Prostate gland (tissue), 2 donors: Measurements from ENCODE around the gene SLC25A11. TPM values are rescaled to one million over a fixed set of nuclear protein-coding genes. Genes with fewer than 3 reads are reported as not detected.

Experiments
- DNase-seq: peaks from one replicate; pipeline ENCODE4 v3.0.0-alpha.2; 2019; ENCODE audit warnings: low spot score
- H3K27ac ChIP-seq, 2 donors: fragments of 200-600 bp; sonication (generic); 2 replicates each; pipeline ENCODE4 v1.5.1; 2017 to 2019
- H3K27me3 ChIP-seq: fragments of 200-600 bp; sonication (generic); replicated peaks from 2 replicates; pipeline ENCODE4 v1.5.1; 2019; ENCODE audit not compliant: insufficient read depth
- H3K36me3 ChIP-seq, 2 donors: fragments of 200-600 bp; sonication (generic); 1 replicate in 1 of 2; 2 replicates in 1 of 2; pipeline versions ENCODE4 v1.5.1 to v1.8.1; 2017 to 2019
- H3K4me1 ChIP-seq: fragments of 200-600 bp; sonication (generic); replicated peaks from 2 replicates; pipeline ENCODE4 v1.5.1; 2019
- H3K4me3 ChIP-seq, 2 donors: fragments of 200-600 bp; sonication (generic); 2 replicates each; pipeline ENCODE4 v1.5.1; 2017 to 2019
- H3K9me3 ChIP-seq: fragments of 200-600 bp; sonication (generic); 2 replicates; pipeline ENCODE4 v1.5.1; 2017
- CTCF ChIP-seq, 4 experiments: fragments of 200-600 bp in 2 of 4; fragments of 450-650 bp in 2 of 4; sonication (generic) in 2 of 4; IDR thresholded peaks; 1 replicate in 3 of 4; 2 replicates in 1 of 4; pipeline ENCODE4 v1.5.1; 2016 to 2019; ENCODE audit warnings: antibody characterized with exemption in 4 of 4, mild to moderate bottlenecking in 2 of 4, moderate library complexity in 2 of 4
- POLR2A ChIP-seq: fragments of 450-650 bp; IDR thresholded peaks from one replicate; pipeline ENCODE4 v1.6.1; 2016; ENCODE audit warnings: antibody characterized with exemption, mild to moderate bottlenecking
- POLR2AphosphoS5 ChIP-seq: sonication (generic); formaldehyde crosslinking; IDR thresholded peaks from one replicate; pipeline ENCODE4 v1.6.1; 2017; ENCODE audit warnings: antibody characterized with exemption
- WGBS: methylation state at CpG from one replicate; pipeline ENCODE4 v1.1.5; 2018; 5-methylcytosine and 5-hydroxymethylcytosine counted together
- intact Hi-C: fragments of 100-400 bp; cut with DNase I; formaldehyde crosslinking; loops from one replicate; pipeline ENCODE4 v1.14.2; 2022
- total RNA-seq, 2 donors: library from RNA; depleted of rRNA; stranded (reverse); fragments of >200 nt; gene quantifications; one replicate each; pipeline ENCODE4 v1.1.0, GENCODE V29; 2016

SLC25A11 gene
- total RNA-seq, 2 donors from 2014 or later, result 40.5 to 68.0 TPM

DNA sequence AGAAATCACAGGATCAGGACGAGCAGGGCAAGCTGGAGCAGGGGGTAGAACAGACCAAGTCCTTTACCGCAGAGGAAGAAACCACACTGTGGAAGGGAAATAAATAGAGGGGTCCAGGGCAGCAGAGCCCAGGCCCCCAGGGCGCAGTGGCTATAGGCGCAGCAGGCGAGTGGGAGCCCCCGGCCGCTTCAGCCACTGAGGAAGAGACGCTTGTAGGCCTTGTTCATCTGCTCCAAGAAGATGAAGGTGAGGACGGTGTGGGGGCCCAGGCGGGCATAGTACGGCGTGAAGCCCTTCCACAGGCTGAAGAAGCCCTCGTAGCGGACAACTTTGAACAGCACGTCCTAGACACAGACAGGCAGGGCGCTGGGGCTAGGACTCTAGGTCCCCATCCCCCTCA is 2.3 kb downstream of the SLC25A11 start:
- H3K4me3 ChIP-seq, result no peak overlapping the region
- intact Hi-C loops, result no loop called here
- H3K27ac ChIP-seq, result no peak overlapping the region
- no peak for DNase-seq
- H3K27me3 ChIP-seq, result no peaks in the 10 kb centered on the region
- WGBS, result 92% methylated on average over 16 of the region's 16 CpGs
- TF ChIP-seq CTCF (IDR thresholded peaks at IDR 0.05) (no peak), POLR2AphosphoS5 (no peak), POLR2A (no peak)
- peaks cover 0 to 8% of the 10 kb centered on the region in 2 donors for H3K36me3 ChIP-seq
- no peaks in the 10 kb centered on the region for H3K9me3 ChIP-seq
- peaks cover 16% of the 10 kb centered on the region for H3K4me1 ChIP-seq

DNA sequence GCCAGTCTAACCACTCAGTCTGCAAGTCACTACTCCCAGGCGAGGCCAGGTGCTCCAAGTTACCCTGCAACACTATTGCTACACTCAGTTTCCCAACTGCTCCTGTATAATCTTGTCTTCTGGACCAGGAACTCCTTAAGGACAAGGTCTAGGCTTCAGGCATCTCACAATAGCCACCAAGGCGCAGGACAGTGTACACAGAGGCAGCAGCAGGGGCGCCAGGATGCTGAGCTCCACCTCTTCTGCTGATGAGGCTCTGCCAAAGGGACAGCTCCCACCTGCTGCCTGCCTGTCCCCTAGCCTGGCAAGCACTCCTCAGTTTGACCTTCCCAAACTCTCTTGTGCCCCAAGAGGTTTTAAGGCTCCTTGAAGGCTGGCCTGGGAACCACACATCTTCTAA is 3.4 kb downstream of the SLC25A11 start:
- Histone ChIP-seq H3K4me3 (no peak overlapping the region), H3K36me3 (peaks cover 0 to 5% of the 10 kb centered on the region in 2 donors), H3K27ac (no peak overlapping the region), H3K4me1 (peaks cover 15% of the 10 kb centered on the region), H3K27me3 (no peaks in the 10 kb centered on the region), H3K9me3 (no peaks in the 10 kb centered on the region)
- 88% methylated on average over 3 of the region's 3 CpGs for WGBS
- TF ChIP-seq POLR2AphosphoS5, result no peak
- TF ChIP-seq POLR2A, result no peak
- TF ChIP-seq CTCF (IDR thresholded peaks at IDR 0.05), result no peak
- DNase-seq, result no peak
- intact Hi-C loops, result no loop called here

DNA sequence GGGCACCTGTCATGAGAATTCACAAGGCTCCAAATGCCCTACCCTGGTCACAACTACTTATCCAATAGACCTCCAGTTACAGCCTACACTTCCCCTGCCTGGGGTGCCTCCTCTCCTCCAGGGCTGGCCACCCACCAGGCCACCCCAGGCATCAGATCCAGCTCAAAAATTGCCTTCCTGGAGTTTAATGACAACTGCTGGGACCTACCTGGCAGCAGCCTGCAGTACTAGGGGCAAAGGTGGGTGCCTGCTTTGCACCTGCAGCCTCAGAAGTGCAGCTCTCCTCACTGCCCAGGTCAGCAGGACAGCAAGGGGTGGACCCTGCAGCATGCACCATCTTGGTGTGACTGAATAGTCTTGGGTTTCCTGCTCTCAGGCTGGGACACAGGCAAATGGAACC is 4.2 kb downstream of the SLC25A11 start:
- H3K4me3 ChIP-seq, result no peak overlapping the region
- H3K9me3 ChIP-seq, result no peaks in the 10 kb centered on the region
- no peak for DNase-seq
- peaks cover 11% of the 10 kb centered on the region for H3K4me1 ChIP-seq
- peaks cover 0 to 5% of the 10 kb centered on the region in 2 donors for H3K36me3 ChIP-seq
- no peak for TF ChIP-seq POLR2A
- TF ChIP-seq CTCF (IDR thresholded peaks at IDR 0.05), result no peak
- H3K27me3 ChIP-seq, result no peaks in the 10 kb centered on the region
- H3K27ac ChIP-seq, result no peak overlapping the region
- intact Hi-C loops, result no loop called here

DNA sequence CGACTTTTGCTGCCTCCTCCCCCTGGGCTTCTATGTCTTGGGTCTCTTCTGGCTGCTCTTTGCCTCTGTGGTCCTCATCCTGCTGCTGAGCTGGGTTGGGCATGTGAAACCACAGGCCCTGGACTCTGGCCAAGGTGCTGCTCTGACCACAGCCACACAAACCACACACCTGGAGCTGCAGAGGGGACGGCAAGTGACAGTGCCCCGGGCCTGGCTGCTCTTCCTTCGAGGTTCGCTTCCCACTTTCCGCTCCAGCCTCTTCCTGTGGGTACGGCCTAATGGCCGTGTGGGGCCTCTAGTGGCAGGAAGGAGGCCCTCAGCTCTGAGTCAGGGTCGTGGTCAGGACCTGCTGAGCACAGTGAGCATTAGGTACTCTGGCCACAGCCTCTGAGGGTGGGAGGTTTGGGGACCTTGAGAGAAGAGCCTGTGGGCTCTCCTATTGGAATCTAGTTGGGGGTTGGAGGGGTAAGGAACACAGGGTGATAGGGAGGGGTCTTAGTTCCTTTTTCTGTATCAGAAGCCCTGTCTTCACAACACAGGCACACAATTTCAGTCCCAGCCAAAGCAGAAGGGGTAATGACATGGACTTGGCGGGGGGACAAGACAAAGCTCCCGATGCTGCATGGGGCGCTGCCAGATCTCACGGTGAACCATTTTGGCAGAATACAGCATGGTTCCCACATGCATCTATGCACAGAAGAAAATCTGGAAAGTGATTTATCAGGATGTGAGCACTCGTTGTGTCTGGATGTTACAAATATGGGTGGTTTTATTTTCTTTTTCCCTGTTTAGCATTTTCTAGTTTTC is 5.5 kb downstream of the SLC25A11 start:
- peaks cover 0 to 5% of the 10 kb centered on the region in 2 donors for H3K36me3 ChIP-seq
- no peaks in the 10 kb centered on the region for H3K9me3 ChIP-seq
- intact Hi-C loops, result no loop called here
- no peak for TF ChIP-seq POLR2AphosphoS5
- peak in 1 of 4 experiments; percentile 34 for TF ChIP-seq CTCF (IDR thresholded peaks at IDR 0.05)
- no peak overlapping the region for H3K27ac ChIP-seq
- no peak for DNase-seq
- no peak overlapping the region for H3K4me3 ChIP-seq
- WGBS, result 23% methylated on average over 14 of the region's 14 CpGs
- no peaks in the 10 kb centered on the region for H3K27me3 ChIP-seq
- peaks cover 11% of the 10 kb centered on the region for H3K4me1 ChIP-seq

GRCh38 chr17:4933646-4934045 is 6.2 kb downstream of the SLC25A11 start:
- DNase-seq, result no peak
- TF ChIP-seq CTCF (IDR thresholded peaks at IDR 0.05) (no peak), POLR2AphosphoS5 (no peak), POLR2A (no peak)
- peaks cover 6% of the 10 kb centered on the region for H3K4me1 ChIP-seq
- peaks cover 0 to 5% of the 10 kb centered on the region in 2 donors for H3K36me3 ChIP-seq
- no peaks in the 10 kb centered on the region for H3K9me3 ChIP-seq
- no peak overlapping the region for H3K27ac ChIP-seq
- no peak overlapping the region for H3K4me3 ChIP-seq
- no peaks in the 10 kb centered on the region for H3K27me3 ChIP-seq
- intact Hi-C loops, result no loop called here
- 79% methylated on average over 14 of the region's 16 CpGs for WGBS
